HepG2 (cell line): ENCODE measurements around the gene SDC1. TPM values are rescaled to one million over a fixed set of nuclear protein-coding genes. Genes with fewer than 3 reads are reported as not detected.

ENCODE experiments used
- CCAR2 ChIP-seq: fragments of 200-400 bp; formaldehyde crosslinking; optimal IDR thresholded peaks from 2 replicates; pipeline ENCODE3; 2018; ENCODE audit warnings: low read depth, mild to moderate bottlenecking, low read length, moderate library complexity
- HHEX ChIP-seq: IDR thresholded peaks from 2 replicates; pipeline ENCODE4 v1.6.1; 2016; ENCODE audit warnings: control low read depth
- NFKBIZ ChIP-seq: IDR thresholded peaks from 2 replicates; pipeline ENCODE4 v1.6.1; 2018; ENCODE audit warnings: missing genetic modification reagents, missing compliant biosample characterization
- PHB2 ChIP-seq: fragments of 450-650 bp; IDR thresholded peaks from 2 replicates; pipeline ENCODE4 v1.6.1; 2018; ENCODE audit not compliant: partially characterized antibody
- SP1 ChIP-seq, 2 experiments: fragments of 450-650 bp in 1 of 2; sonication (generic) in 1 of 2; formaldehyde crosslinking in 1 of 2; IDR thresholded peaks; 2 replicates each; pipeline versions ENCODE4 v1.4.0 to v1.6.1; 2016 to 2020; ENCODE audit warnings: missing genetic modification reagents in 1 of 2
- ZNF121 ChIP-seq: sonication (generic); formaldehyde crosslinking; IDR thresholded peaks from 2 replicates; pipeline ENCODE4 v1.5.0; 2020; ENCODE audit warnings: mild to moderate bottlenecking, missing genetic modification reagents
- ZNF432 ChIP-seq: sonication (generic); formaldehyde crosslinking; IDR thresholded peaks from 2 replicates; pipeline ENCODE4 v1.5.0; 2020; ENCODE audit warnings: missing genetic modification reagents, mild to moderate bottlenecking, borderline replicate concordance
- ZNF713 ChIP-seq: sonication (generic); formaldehyde crosslinking; IDR thresholded peaks from 2 replicates; pipeline ENCODE4 v1.4.0; 2020; ENCODE audit warnings: mild to moderate bottlenecking, missing genetic modification reagents
- ZNF75D ChIP-seq: sonication (generic); formaldehyde crosslinking; IDR thresholded peaks from 2 replicates; pipeline ENCODE4 v1.8.1; 2023; ENCODE audit warnings: missing genetic modification reagents, mild to moderate bottlenecking, borderline replicate concordance
- polyA plus RNA-seq, 8 experiments: library from polyadenylated mRNA; depleted of rRNA in 3 of 8; stranded (reverse) in 7 of 8; unstranded in 1 of 8; fragments of >200 nt; fragmentation: Illumina TruSeq in 4 of 8; extraction: Trizol in 4 of 8; gene quantifications; 2 replicates each; pipeline versions ENCODE4 v1.2.1 to v1.2.3, GENCODE V29; 2011 to 2016; ENCODE audit warnings: low read depth in 4 of 8, missing spikeins in 1 of 8, mixed read lengths in 1 of 8; ENCODE audit not compliant: insufficient read depth in 1 of 8
- total RNA-seq, 5 experiments: library from RNA; depleted of rRNA; stranded (reverse); fragments of >200 nt; fragmentation: Illumina TruSeq; extraction: Trizol; gene quantifications; 2 replicates each; pipeline ENCODE4 v1.2.3, GENCODE V29; 2016; ENCODE audit warnings: low read depth in 1 of 5
- TF ChIP-seq, protein P1 (sequence below): sonication (generic); formaldehyde crosslinking; IDR thresholded peaks from 2 replicates; pipeline ENCODE4 v1.5.1; 2020; ENCODE audit warnings: missing genetic modification reagents, mild to moderate bottlenecking, borderline replicate concordance
- TF ChIP-seq, protein P2 (sequence below): sonication (generic); formaldehyde crosslinking; IDR thresholded peaks from 2 replicates; pipeline ENCODE4 v1.8.1; 2023; ENCODE audit warnings: mild to moderate bottlenecking, missing genetic modification reagents, borderline replicate concordance
- TF ChIP-seq, protein P3 (sequence below): IDR thresholded peaks from 2 replicates; pipeline ENCODE4 v1.4.0; 2020; ENCODE audit warnings: mild to moderate bottlenecking, missing genetic modification reagents
- TF ChIP-seq, protein P4 (sequence below): sonication (generic); formaldehyde crosslinking; IDR thresholded peaks from 2 replicates; pipeline ENCODE4 v1.8.0; 2022; ENCODE audit warnings: low read depth, missing genetic modification reagents
- TF ChIP-seq, protein P5 (sequence below): sonication (generic); formaldehyde crosslinking; IDR thresholded peaks from 2 replicates; pipeline ENCODE4 v1.8.1; 2023; ENCODE audit warnings: mild to moderate bottlenecking, missing genetic modification reagents
- TF ChIP-seq, protein P6 (sequence below): sonication (generic); formaldehyde crosslinking; IDR thresholded peaks from 2 replicates; pipeline ENCODE4 v1.4.0; 2020; ENCODE audit warnings: missing genetic modification reagents, borderline replicate concordance

The SDC1 gene
- total and polyA plus RNA-seq, 2 of the 13 experiments (the other 11 are each of a cell fraction or from before 2014, with no cell fraction given), result 108 to 119 TPM

DNA sequence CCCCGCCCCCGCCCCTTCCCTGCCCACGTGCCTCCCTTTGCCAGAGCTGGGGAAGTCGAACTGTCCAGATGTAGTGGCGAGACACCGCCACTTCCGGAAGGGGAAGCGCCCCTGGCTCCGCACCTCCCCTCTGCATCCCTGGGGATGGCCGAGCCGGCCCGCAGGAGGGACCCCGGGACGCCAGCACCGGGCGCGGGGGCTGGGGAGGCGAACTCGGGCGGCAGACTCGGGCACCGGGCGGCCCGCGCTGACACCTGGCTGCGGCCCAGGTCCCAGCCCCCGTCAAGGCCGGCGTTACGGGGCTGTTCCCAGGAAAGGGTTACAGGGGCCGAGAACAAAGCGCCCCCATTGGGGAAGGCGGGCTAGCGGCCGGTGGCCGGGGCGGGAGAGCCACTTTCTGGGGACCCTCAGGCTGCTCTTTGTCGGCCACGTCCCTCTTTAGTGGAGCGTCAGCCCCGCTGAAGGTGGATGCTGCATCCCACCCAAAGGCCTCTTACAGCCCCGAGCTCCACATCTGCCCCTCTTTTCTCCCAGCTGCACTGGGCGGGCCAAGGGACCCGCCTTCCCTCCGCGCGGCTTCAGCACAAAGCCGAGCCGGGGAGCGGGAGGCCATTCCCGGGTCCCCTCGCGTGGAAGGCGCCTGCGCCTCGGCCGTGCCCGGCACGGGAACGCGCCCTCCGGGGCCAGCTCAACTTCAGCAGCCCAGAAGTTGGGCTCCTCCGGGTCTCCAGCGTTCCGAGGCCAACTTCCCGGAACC, 1.3 kb downstream of the SDC1 start (continued):
- TF ChIP-seq, protein P1, sequence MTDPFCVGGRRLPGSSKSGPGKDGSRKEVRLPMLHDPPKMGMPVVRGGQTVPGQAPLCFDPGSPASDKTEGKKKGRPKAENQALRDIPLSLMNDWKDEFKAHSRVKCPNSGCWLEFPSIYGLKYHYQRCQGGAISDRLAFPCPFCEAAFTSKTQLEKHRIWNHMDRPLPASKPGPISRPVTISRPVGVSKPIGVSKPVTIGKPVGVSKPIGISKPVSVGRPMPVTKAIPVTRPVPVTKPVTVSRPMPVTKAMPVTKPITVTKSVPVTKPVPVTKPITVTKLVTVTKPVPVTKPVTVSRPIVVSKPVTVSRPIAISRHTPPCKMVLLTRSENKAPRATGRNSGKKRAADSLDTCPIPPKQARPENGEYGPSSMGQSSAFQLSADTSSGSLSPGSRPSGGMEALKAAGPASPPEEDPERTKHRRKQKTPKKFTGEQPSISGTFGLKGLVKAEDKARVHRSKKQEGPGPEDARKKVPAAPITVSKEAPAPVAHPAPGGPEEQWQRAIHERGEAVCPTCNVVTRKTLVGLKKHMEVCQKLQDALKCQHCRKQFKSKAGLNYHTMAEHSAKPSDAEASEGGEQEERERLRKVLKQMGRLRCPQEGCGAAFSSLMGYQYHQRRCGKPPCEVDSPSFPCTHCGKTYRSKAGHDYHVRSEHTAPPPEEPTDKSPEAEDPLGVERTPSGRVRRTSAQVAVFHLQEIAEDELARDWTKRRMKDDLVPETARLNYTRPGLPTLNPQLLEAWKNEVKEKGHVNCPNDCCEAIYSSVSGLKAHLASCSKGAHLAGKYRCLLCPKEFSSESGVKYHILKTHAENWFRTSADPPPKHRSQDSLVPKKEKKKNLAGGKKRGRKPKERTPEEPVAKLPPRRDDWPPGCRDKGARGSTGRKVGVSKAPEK (CRISPR knock-in tag), result 0 out of 2 replicates have a peak, but pooled peaks have one; percentile 44
- no peak for TF ChIP-seq PHB2
- TF ChIP-seq, protein P2, sequence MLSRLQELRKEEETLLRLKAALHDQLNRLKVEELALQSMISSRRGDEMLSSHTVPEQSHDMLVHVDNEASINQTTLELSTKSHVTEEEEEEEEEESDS (CRISPR knock-in tag), result no peak
- TF ChIP-seq ZNF121 (CRISPR knock-in tag), result no peak
- no peak for TF ChIP-seq ZNF713 (CRISPR knock-in tag)
- TF ChIP-seq ZNF75D (CRISPR knock-in tag), result no peak
- TF ChIP-seq SP1 (IDR thresholded peaks at IDR 0.05), result no peak
- TF ChIP-seq SP1 (CRISPR knock-in tag; IDR thresholded peaks at IDR 0.05), result no peak
- TF ChIP-seq, protein P3, sequence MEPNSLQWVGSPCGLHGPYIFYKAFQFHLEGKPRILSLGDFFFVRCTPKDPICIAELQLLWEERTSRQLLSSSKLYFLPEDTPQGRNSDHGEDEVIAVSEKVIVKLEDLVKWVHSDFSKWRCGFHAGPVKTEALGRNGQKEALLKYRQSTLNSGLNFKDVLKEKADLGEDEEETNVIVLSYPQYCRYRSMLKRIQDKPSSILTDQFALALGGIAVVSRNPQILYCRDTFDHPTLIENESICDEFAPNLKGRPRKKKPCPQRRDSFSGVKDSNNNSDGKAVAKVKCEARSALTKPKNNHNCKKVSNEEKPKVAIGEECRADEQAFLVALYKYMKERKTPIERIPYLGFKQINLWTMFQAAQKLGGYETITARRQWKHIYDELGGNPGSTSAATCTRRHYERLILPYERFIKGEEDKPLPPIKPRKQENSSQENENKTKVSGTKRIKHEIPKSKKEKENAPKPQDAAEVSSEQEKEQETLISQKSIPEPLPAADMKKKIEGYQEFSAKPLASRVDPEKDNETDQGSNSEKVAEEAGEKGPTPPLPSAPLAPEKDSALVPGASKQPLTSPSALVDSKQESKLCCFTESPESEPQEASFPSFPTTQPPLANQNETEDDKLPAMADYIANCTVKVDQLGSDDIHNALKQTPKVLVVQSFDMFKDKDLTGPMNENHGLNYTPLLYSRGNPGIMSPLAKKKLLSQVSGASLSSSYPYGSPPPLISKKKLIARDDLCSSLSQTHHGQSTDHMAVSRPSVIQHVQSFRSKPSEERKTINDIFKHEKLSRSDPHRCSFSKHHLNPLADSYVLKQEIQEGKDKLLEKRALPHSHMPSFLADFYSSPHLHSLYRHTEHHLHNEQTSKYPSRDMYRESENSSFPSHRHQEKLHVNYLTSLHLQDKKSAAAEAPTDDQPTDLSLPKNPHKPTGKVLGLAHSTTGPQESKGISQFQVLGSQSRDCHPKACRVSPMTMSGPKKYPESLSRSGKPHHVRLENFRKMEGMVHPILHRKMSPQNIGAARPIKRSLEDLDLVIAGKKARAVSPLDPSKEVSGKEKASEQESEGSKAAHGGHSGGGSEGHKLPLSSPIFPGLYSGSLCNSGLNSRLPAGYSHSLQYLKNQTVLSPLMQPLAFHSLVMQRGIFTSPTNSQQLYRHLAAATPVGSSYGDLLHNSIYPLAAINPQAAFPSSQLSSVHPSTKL (CRISPR knock-in tag), result no peak
- no peak for TF ChIP-seq NFKBIZ (CRISPR knock-in tag)
- TF ChIP-seq, protein P4, sequence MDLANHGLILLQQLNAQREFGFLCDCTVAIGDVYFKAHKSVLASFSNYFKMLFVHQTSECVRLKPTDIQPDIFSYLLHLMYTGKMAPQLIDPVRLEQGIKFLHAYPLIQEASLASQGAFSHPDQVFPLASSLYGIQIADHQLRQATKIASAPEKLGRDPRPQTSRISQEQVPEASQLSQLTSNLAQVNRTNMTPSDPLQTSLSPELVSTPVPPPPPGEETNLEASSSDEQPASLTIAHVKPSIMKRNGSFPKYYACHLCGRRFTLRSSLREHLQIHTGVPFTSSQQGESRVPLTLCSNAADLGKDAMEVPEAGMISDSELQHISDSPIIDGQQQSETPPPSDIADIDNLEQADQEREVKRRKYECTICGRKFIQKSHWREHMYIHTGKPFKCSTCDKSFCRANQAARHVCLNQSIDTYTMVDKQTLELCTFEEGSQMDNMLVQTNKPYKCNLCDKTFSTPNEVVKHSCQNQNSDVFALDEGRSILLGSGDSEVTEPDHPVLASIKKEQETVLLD (CRISPR knock-in tag), result no peak
- TF ChIP-seq ZNF432 (CRISPR knock-in tag), result no peak
- no peak for TF ChIP-seq HHEX
- TF ChIP-seq, protein P5, sequence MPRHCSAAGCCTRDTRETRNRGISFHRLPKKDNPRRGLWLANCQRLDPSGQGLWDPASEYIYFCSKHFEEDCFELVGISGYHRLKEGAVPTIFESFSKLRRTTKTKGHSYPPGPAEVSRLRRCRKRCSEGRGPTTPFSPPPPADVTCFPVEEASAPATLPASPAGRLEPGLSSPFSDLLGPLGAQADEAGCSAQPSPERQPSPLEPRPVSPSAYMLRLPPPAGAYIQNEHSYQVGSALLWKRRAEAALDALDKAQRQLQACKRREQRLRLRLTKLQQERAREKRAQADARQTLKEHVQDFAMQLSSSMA (CRISPR knock-in tag), result no peak
- no peak for TF ChIP-seq CCAR2
- TF ChIP-seq, protein P6, sequence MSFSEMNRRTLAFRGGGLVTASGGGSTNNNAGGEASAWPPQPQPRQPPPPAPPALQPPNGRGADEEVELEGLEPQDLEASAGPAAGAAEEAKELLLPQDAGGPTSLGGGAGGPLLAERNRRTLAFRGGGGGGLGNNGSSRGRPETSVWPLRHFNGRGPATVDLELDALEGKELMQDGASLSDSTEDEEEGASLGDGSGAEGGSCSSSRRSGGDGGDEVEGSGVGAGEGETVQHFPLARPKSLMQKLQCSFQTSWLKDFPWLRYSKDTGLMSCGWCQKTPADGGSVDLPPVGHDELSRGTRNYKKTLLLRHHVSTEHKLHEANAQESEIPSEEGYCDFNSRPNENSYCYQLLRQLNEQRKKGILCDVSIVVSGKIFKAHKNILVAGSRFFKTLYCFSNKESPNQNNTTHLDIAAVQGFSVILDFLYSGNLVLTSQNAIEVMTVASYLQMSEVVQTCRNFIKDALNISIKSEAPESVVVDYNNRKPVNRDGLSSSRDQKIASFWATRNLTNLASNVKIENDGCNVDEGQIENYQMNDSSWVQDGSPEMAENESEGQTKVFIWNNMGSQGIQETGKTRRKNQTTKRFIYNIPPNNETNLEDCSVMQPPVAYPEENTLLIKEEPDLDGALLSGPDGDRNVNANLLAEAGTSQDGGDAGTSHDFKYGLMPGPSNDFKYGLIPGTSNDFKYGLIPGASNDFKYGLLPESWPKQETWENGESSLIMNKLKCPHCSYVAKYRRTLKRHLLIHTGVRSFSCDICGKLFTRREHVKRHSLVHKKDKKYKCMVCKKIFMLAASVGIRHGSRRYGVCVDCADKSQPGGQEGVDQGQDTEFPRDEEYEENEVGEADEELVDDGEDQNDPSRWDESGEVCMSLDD (CRISPR knock-in tag), result peak; percentile 65; the same call in 1 of the 2 replicates
